HG02970 (cell line): ENCODE measurements around the gene PNPLA3.

Experiments
- ATAC-seq: cut with Tn5 transposase; IDR thresholded peaks from one replicate; pipeline ENCODE4 v1.9.1; 2021; ENCODE audit warnings: mild to moderate bottlenecking, moderate library complexity, moderate number of reproducible peaks; ENCODE audit not compliant: unreplicated experiment, low FRiP score

PNPLA3 gene, protein sequence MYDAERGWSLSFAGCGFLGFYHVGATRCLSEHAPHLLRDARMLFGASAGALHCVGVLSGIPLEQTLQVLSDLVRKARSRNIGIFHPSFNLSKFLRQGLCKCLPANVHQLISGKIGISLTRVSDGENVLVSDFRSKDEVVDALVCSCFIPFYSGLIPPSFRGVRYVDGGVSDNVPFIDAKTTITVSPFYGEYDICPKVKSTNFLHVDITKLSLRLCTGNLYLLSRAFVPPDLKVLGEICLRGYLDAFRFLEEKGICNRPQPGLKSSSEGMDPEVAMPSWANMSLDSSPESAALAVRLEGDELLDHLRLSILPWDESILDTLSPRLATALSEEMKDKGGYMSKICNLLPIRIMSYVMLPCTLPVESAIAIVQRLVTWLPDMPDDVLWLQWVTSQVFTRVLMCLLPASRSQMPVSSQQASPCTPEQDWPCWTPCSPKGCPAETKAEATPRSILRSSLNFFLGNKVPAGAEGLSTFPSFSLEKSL

DNA sequence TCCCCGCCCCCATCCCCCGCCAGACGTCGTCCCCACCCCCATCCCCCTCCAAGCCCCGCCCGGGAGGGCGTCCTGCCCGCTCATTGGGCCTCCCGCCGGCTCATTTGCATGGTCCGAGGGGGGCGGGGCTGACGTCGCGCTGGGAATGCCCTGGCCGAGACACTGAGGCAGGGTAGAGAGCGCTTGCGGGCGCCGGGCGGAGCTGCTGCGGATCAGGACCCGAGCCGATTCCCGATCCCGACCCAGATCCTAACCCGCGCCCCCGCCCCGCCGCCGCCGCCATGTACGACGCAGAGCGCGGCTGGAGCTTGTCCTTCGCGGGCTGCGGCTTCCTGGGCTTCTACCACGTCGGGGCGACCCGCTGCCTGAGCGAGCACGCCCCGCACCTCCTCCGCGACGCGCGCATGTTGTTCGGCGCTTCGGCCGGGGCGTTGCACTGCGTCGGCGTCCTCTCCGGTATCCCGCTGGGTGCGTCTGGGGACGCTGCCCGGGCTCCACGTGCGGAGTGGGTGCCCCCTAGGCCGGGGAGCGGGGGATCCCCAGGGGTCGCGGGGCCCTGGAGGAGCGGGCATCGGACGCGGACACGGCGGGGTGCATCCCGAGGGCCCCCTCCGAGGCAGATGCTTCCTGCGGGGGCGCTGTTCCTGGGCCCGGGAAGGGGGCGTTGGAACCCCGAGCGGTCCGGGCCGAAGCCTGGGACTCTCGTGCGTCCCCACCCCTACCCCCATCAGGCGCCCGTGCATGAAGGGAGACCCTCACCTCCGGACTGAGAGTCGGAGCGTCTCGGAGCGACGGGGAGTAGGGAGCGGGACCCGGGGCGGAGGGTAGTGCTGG, at the start of gene PNPLA3:
Gene PNPLA3 (plus strand): TSS at position 175 of the 834 bp plus-strand sequence. CDS start 107 bp downstream, at position 282.
- ATAC-seq: no peak

DNA sequence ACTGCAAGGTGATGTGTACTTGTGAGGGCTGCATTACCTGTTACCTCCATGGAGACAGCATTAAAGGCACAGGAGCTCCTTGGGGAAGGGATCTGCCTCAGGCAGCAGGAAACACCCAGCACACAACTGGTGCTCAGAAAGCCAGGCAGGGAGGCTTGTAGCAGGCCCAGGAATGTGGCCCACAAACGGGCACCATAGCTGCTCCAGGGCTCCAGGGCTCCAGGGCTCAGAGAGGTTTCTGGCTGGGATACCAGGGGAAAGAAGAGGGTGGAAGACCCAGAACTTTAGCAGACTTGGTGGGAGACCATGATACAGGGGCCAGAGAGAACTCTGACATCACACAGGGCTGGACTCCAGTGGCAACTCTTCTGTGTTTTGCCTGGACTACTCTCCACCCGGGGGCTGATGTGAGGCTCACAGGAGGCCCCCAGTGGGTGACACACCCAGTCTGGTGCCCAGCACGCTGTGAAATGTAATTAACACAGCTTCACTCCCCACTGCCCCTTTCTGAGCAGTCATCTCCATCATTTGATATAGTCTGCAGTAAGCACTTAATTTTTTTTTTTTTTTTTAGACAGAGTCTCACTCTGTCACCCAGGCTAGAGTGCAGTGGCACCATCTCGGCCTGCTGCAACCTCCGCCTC, 46.6 kb upstream of the PNPLA3 start:
- ATAC-seq: no peak

DNA sequence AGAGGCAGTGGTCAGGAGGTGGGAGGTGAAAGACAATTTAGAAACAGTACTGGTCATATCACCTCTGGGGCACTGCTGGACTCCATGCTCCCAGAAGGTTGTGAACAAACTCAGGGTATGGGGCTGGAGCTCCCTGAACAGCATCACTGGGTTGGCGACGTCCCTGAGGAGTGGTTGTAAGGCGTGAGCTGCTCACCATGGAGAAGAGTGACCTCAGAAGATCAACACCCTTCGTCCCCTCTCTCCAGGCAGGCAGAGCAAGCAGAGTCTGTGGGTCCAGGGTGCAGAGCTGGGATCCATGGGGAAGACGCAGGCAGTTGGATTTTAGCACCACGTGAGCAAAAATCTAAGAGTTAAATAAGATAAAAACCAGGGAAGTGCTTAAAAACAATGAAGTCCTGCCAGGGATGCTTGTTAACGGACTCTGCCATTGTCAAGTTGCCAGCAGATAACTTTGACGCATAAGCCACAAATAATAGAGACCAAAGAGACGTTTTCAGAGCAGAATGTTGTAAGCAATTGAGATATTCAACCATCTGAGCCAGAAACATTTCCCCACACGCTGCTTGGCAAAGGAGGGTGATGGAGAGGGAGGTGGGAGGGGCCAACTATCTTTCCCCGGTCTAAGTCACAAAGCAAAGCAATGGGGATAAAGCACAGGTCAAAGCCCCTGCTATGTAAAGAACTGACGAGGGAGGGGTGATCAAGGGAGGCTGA, 45.4 kb upstream of the PNPLA3 start:
- no peak for ATAC-seq

DNA sequence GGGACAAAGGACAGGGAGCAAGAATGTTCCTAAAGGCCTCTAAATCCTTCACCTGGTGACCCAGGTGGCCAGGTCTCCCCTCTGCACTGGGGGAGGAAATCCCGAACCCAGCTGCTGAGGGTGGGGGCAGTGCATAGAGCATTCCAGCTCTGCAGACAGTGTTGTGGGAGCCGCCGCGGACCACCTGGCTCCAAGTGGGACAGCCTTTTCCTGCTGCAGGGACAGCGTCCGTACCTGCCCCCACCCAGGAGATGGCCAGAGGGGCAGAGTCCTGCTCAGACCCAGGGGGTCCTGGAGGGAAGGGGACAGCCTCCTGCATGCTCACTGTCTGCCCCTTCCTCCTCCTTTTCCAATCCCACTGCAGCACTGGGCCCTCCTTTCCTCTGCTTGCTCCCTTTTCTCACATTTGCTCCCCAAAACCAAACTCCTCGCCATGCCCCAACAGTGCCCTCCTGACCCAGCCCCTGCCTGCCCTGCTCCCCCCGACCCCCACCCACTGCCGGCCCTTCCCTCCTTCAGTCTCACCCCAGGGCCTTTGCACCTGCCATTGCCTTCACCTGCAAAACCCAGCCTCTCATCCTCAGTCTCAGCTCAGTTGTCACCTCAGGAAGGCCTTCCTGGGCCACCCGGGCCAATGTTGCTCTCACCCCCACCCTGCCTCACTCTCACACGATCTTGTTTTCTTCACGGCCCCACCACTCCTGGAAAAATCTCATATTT, 44.6 kb upstream of the PNPLA3 start:
- no peak for ATAC-seq

DNA sequence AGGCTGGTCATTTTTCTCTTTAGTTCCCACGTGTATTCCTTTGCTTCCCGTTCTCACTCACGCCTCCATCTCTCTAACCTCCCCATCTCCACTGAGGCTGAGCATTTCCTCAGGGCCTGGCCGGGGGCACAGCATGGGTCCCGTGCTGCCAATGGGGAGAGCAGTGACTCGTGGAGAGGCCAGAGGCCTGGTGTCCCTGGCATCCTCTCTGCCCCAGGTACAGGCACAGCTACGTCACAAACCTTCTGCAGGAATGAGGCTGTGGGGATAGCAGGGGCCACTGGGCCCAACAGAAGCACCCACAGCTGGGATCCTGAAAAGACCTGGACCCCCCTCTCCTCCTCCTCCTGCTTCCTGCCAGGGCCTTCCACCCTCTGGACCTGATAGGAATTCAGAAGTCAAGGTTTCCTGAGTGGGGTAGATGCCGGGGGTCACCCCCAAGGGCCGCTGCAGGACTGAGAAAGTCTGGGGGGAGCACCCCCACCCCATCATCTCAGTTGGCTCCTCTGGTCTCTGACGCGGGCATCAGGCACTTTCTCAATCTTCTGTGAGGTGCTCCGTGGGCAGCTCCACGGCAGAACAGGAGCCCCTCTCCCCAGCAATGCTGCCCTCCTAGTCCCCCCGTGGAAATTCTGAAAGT, 43.6 kb upstream of the PNPLA3 start:
- no peak for ATAC-seq

DNA sequence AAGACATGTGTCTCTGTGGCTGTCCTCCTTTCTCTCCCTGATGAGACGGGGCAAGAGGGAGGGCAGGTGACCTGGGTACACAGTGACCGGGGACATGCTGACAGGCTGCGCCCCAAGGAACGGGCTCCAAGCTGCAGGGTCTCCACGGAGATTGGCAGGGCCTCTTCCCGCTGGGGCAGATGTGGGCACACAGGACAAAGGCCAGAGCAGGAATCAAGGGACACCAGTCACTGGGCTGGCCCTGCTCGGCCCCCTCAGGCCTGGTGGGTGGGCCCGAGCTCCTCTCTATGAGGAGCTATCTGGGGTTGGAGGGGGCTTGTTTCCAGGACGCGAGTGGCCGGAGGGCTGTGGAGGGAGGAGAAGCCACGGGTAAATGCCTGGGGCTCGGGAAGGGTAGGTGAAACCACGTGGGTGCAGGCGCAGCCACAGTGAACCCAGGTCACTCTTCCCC, 43.0 kb upstream of the PNPLA3 start:
- no peak for ATAC-seq

DNA sequence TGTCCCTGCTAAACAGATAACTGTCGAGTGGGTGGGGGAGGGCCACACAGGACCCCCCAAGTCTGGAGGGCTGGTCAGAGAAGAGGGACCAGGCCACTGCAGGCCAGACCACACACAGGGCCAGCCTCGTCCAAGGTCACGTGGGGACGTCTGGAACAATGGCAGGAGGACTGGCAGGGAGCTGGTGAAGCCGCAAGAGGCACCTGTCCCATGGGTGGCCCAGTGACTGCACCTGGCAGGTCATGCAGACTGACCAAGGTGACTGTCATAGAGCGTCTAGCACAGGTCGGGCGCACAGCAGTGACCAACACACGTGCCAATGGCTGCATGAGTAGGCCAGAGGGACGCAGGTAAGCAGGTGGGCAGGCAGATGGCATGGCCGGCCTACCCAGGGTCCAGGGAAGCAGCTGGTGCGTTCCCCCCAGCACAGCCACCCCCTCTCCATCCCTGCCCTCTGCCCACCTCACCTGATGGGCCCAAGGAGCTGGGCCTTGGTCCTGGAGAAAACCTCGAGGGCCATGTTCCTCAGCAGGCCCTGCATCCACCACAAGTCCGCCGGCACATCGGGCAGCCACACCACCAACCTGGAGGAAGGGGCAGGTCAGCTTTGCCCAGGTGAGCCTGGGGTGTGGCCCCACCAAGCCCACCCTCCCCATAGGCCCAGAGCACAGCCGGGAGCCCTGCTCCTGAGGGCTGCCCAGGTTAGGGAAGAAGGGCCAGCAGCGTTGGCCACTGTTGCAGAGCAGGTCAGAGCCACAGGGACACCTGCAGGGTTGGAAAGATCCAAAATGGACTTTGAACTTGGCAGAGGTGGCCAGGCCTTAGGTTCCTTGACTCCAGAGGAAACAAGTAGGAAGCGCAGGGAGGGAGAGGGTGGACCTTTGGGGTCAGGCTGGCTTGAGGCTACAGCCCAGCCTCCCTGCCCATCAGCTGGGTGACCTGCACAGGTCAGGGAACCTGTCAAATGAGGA, 42.2 kb upstream of the PNPLA3 start:
- ATAC-seq: no peak

DNA sequence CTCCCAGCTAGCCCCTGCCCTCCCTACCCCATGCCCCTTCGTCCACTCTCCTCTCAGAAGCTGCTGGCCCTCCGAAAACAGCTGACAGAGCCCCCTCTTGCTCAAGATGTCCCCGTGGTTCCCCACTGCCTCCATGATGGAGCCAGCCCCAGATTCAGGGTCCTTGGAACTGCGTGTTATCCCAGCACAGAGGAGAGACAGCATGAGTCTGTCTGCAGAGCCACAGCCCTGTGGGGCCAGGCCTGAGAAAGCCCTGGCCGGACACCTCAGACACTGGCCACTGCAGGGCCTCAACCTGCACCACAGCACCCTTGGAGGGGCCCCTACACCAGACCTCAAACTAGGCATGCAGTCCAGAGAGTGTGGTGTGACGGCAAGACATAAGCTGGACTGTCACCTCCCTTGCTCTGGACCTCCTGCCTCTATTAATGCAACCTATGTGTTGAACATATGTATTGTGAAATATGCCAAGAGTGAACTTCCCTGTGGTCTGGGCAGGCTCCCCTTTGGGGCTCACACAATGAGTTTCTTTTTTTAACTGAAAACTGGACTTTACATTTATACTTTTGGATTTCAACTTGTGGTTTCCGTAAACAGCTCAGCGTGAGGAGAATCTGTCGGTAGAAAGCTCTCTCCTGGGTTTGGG, 41.4 kb upstream of the PNPLA3 start:
- no peak for ATAC-seq

DNA sequence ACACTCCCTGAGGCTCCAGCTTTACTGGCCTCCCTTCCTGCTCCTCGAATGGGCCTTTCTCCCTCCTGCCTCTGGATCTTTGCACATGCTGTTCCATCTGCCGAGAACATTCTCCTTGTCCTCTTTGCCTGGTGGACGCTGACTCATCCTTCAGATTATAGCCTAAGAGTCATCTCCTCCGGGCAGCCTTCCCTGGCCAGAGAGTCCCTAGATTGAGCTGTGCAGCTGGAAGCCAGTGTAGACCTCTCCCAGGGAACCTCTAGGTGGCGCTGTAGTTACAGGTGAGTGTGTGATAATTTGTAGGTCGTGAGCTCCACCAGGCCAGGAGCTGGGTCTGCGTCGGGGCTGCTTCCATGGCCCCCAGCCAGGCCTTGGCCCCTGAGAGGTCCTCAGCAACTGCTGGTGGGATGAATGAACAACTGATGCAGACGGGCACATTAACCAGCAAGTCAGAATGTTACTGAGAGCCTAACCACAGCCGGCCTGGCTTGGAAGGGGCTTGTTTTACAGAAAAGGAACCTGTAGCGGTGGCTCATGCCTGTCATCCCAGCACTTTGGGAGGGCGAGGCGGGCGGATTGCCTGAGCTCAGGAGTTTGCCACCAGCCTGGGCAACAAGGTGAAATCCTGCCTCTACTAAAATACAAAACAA, 40.5 kb upstream of the PNPLA3 start:
- ATAC-seq: no peak

DNA sequence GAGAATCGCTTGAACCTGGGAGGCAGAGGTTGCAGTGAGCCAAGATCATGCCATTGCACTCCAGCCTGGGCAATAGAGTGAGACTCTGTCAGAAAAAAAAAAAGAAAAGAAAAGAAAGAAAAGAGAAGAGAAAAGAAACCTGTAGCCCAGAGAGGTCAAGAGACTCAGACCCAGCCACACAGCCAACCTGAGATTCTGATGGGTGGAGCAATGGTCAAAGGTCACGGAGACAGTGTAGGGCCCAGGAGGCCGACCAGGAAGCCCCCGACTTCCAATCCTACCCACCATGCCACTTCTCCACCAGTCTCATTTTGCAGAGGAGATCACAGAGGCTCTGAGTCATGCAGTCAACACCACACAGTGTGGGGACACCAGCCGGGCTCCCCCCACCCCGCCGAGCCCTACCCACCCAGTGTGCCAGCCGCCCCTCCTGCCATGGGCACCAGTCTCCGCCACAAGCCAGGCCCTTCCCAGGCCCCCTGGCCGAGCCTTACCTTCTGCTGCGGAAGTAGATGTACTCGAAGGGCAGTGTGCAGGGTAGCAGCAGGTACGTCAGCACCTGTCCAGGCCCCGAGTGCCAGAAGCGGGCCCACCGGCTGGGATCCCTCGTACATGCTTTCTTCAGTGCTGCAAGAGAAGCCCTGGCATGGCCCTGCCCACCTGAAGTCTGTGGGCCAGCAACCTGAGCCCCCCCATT, 39.7 kb upstream of the PNPLA3 start:
- ATAC-seq: no peak

DNA sequence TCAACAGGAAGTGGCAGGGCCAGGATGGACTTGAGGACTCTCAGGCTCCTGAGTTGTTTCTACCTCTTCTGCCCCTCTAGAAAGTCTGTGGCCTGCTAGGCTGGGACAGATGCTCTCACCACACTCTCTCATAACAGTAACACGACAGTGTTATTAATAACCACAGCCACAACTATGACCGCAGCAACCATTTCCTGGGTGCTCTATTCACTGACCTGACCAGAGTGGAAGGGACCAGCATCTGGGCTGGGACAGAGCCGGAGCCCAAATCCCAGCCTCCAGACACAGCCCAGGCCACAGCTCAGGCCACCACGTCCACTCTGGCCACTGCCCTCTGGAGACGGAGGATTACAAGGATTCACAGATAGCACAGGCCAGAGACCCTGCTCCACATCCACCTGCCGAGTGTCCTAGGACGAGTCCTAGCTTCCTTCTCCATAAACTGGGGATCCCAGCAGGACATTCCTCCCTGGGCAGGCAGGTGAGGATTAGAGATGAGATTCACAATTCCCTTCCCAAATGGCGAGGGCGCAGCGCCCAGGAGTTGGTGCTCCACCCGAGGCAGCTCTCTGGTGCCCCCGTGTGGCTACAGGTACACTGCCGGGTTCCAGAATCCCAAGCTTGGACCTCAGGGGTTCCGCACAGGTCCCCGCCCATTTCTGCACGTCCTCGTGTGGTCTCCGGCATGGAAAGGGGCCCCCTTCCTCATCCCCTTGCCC, 38.8 kb upstream of the PNPLA3 start:
- no peak for ATAC-seq

DNA sequence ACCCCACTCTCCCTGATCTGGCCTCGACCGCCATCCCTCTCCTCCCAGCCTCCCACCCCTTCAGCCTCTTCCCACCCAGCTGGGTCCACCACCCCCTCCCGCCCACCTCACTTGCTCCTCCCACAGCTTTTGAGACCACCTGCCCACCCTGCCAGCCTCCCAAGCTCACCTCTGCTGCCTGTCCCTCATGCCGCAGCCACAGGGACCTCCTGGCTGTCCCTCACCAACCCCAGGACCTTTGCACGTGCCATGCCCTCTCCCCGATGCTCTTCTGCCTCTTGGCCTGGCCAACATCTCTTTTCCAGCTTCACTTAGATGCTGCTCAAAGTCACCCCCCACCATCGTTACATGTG, 38.3 kb upstream of the PNPLA3 start:
- ATAC-seq: no peak

DNA sequence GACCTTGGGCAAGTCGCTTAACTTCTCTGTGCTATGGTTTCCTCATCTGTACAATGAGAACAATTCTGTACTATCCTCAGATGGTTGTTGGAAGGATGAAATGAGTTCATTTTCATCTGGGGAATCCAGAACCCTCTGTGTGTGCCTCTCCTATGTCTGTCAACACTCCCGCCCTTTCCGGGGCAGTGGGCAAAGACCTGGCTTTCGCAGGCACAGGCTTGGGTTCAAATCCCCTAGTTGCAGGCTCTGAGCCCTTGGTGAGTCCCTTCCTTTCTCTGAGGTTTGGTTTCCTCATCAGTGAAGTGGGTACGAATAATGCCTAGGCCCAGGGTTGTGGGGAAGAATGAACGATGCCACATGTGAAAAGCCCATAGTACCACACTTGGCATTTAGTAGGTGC, 37.8 kb upstream of the PNPLA3 start:
- no peak for ATAC-seq

DNA sequence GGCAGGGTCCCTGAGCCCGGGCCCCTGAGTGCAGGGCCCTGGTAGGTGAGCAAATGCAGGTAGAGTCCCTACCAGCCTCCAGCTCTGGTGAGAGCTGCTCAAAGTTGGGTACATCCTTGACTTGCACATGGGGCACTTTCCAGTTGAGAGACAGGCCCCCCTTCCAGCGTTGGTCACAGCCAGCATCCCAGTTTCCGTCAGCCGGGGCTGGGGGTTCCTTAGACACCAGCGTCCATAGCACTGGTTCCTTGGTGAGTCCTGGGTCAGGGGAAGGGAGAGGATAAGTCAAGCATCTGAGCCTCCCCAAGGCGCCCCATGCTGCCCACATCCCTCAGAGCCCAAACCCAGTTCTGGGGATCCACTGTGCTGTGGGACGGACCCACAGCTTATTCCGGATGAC, 37.4 kb upstream of the PNPLA3 start:
- no peak for ATAC-seq

DNA sequence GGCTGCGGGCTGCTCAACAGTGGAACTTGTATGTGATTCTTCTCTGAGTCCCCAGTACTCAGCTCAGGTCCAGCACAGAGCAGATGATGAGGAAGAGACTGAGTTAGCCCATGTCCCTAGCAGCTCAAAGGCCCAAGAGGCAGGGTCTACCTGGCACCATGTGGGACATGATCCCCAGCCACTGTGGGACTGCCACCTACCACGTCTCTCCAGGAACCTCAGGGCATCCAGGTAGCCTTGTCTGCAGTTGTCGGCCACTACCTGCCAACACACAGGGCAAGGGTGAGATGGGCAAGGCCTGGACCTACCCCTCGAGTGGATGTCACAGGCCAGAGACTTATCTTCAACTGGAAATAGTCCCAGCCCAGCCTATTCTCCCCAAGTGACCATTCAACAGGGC, 36.2 kb upstream of the PNPLA3 start:
- no peak for ATAC-seq

DNA sequence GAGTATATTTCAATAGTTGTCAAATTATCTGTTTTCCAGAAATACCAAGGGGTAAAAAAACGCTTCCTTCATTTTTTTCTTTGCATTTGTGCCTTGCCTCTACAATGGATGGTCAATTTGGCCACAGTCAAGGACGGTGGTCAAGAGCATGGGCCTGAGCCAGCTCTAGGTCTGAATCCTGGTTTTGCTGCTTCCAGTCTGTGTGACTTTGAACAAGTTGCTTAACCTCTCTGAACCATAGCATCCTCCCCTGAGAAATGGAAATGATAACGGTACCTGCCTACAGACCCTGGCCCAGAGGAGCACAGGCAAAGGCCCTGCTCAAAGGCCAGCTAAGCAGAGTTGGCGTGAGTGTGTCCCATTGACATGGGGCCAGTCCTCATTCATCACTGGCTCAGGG, 34.9 kb upstream of the PNPLA3 start:
- ATAC-seq: no peak
